HL-60/S4 (cell line): ENCODE measurements around the gene TMPO.
"Not testable (repeated sequence)": the region's sequence is repeated elsewhere in the genome, so short reads cannot be mapped to it uniquely, and the experiment has no call there.

Experiments
- in situ Hi-C: fragments of 300-500 bp; cut with MboI; formaldehyde crosslinking; loops from 2 replicates; pipeline ENCODE4 v1.14.3; 2022; ENCODE audit warnings: low sequenced_read_pairs

TMPO gene

GRCh38 chr12:98578392-98578791 lies 63.0 kb downstream of the TMPO start:
- in situ Hi-C loops, result no loop called here

GRCh38 chr12:98578821-98579220 lies 63.4 kb downstream of the TMPO start:
- in situ Hi-C loops, result no loop called here

DNA sequence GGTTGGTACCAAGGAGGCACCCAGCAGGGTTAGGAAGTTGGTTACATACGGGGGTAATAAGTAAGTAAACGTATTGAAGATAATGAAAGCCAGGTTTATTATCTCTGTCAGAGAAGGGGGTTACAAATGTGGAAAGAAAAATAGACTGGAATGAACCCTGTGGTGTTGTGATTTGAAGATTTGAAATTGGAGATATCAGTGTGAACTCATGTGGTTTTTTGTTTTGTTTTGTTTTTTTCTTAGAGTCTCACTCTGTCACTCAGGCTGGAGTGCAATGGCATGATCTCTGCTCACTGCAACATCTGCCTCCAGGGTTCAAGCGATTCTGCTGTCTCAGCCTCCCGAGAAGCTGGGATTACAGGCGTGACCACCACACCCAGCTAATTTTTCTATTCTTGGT lies 64.0 kb downstream of the TMPO start:
- in situ Hi-C loops, result no loop called here

DNA sequence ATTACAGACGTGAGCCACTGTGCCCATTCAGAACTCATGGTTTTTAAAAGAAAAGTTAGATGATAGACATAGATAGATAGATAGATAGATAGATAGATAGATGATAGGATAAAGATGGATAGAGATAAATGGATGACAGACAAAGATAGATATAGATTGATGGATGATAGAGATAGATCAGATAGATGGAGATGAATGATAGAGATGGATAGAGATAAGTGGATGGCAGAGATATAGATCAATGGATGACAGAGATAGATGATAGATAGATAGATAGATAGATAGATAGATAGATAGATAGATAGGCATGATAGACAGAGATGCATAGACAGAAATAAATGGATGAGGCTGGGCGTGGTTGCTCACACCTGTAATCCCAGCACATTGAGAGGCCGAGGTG lies 64.4 kb downstream of the TMPO start:
- in situ Hi-C loops, result no loop called here

GRCh38 chr12:98580695-98581094 lies 65.3 kb downstream of the TMPO start:
- in situ Hi-C loops, result no loop called here

- in situ Hi-C loops, result no loop called here
These were observed 65.7 kb downstream of the TMPO start for GRCh38 chr12:98581101-98581500.

DNA sequence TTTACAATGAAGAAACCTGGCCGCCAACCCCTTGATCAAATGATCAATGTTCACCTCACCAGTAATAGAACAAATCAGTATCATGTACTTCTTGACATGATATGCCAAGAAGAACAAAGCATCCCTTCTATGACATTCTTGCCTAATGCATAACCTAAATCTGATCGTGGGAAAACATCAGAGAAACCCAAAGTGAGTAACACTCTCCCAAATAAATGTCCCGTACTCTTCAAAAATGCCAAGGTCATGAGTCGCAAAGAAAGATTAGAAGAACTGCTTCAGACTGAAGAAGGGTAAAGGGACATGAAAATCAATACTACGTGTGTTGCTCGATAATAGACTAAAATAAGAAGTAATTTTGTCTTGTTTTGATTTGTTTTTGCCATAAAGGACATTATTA lies 66.7 kb downstream of the TMPO start:
- in situ Hi-C loops, result no loop called here

- in situ Hi-C loops, result no loop called here
These were observed 71.7 kb downstream of the TMPO start for GRCh38 chr12:98587084-98587483.

DNA sequence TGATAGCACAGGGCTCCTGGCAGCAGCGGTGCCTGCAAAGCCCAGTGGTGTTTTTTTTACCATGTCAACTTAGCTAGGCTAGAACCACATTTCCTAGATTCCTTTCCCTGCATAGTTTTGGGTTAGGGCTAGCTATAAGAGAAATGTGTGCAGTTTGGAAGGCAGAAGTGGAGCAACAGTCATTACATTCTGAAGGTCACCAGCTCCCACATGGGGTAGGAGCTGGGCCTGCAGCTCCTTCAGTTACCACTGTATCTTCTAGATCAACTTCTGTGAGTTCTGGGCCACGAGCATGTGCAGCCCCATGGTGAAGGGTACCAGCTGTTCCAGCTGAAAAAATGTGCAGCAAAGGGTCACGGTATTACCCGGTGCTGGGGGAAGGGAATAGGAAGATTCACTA lies 75.8 kb downstream of the TMPO start:
- in situ Hi-C loops, result no loop called here

DNA sequence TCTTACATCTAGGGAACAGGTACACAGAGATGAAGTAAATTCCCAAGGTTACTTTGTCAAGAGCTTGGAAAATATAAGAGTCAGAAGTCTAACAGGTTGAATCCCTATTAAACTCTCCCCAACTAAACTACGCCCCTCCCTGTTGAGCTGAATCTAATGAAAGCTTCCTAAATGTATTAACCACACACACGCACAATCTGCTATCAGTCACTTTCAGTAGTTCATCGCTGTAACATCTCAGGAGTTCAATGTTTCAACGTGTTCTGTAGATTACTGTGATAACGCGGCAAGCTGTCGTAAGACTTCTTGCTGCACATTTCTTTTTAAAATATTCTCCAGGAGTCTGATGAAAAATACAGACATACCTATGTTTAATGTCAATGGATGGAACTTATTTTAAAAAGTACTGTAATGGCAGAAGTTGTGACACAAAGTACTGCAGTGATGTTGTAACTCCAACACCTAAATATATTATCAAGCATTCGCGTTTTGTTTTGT lies 77.5 kb downstream of the TMPO start:
- in situ Hi-C loops, result no loop called here

- in situ Hi-C loops, result no loop called here
These were observed 78.1 kb downstream of the TMPO start, which contains the start of gene SLC25A3 for GRCh38 chr12:98593351-98594049. TSS of gene SLC25A3 (plus strand) at chr12:98593686. CDS start at chr12:98593979, 293 bp downstream.

- in situ Hi-C loops, result no loop called here
These were observed 78.9 kb downstream of the TMPO start for GRCh38 chr12:98594050-98594835.

GRCh38 chr12:98595243-98595988 lies 80.0 kb downstream of the TMPO start:
- in situ Hi-C loops, result no loop called here

DNA sequence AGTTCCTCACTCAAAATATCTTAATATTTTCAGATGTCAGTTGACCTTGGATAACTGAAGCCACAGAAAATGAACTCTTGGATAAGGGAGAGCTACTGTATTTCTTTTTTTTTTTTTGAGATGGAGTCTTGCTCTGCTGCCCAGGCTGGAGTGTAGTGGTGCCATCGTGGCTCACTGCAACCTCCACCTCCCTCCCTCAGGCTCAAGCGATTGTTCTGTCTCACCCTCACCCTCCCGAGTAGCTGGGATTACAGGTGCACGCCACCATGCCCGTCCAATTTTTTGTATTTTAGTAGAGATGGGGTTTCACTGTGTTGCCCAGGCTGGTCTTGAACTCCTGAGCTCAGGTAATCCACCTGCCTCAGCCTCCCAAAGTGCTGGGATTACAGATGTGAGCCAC lies 81.9 kb downstream of the TMPO start:
- in situ Hi-C loops, result not testable (repeated sequence)
